GM12872 (cell line): Measurements from ENCODE around the gene CD63.

ENCODE experiments used
- TF ChIP-seq, protein P1 (sequence below): IDR thresholded peaks from 3 replicates; pipeline ENCODE4 v1.5.1; 2011; ENCODE audit warnings: low read depth, mild to moderate bottlenecking, low read length, moderate library complexity; ENCODE audit not compliant: insufficient read depth

CD63 gene

GRCh38 chr12:55711786-55712553 is 16.8 kb downstream of the CD63 start:
- TF ChIP-seq, protein P1, sequence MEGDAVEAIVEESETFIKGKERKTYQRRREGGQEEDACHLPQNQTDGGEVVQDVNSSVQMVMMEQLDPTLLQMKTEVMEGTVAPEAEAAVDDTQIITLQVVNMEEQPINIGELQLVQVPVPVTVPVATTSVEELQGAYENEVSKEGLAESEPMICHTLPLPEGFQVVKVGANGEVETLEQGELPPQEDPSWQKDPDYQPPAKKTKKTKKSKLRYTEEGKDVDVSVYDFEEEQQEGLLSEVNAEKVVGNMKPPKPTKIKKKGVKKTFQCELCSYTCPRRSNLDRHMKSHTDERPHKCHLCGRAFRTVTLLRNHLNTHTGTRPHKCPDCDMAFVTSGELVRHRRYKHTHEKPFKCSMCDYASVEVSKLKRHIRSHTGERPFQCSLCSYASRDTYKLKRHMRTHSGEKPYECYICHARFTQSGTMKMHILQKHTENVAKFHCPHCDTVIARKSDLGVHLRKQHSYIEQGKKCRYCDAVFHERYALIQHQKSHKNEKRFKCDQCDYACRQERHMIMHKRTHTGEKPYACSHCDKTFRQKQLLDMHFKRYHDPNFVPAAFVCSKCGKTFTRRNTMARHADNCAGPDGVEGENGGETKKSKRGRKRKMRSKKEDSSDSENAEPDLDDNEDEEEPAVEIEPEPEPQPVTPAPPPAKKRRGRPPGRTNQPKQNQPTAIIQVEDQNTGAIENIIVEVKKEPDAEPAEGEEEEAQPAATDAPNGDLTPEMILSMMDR = no peak

DNA sequence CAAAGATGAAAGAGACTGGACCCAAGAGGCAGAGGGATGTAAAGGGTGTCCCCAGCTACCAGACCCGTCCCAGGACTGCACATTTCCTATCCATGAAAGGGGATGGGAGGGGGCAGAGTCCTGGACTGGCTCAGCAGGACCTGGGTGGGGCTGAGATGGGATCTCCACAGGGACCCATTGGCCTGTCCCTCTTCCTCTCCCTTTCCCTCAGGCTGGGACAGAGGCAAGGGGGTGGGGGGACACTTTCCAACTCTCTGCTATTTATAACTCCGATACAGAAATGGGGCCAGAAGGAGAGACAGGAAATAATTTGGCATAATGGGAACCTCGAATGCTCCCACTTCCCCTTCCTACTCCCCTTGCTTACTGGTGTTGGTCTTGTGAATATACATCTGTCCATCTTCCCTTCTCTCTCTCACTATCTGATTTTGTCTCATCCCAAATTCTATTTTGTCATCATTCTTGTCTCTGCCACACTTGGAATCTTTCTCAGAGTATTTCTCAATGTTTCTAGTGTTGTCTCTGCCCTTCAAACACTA is 20.0 kb downstream of the CD63 start:
- TF ChIP-seq, protein P1 = no peak

DNA sequence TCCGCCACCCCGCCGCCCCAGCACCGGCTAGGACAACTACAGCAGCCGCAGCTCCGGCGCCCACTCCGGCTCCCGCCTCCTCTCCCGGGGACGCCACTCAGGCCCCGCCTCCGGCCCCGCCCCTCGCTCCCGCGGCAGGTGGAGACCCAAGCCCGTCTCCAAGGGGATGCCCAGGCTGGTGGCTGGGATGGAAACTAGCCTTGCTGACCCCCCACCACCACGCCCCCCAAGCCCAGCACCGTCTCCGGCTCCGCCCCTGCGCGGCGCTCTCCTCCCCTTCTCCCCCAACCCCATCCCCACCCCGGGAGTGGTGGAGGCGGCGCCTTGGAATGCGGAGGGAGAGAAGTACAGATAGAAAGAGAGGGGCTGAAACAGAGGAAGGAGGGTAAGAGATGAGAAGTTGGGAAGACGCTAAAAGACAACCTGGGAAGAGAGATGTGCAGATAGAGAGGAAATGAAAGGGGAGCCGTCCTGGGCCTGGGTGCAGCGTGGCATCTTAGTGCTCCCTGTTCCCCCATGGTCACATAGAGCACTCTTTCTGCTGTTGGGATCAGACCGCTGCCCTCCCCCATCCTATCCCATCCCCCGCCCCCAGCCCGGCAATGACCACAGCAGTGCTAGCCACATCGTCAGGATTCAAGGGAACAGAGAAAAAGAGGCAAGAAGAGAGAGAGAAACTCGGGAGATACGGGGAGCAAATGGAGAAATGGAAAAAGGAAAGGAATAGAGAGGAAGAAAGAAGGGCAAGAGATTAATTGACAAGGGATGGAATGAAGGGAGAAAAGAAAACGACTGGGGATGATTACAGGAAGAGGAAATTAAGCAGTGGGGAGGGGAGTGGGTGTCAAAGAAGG is 20.7 kb downstream of the CD63 start, which contains the start of gene ITGA7:
Gene ITGA7 (minus strand): TSS at position 64 of the 854 bp plus-strand sequence. CDS start 222 bp downstream, outside the sequence.
- TF ChIP-seq, protein P1 = no peak

DNA sequence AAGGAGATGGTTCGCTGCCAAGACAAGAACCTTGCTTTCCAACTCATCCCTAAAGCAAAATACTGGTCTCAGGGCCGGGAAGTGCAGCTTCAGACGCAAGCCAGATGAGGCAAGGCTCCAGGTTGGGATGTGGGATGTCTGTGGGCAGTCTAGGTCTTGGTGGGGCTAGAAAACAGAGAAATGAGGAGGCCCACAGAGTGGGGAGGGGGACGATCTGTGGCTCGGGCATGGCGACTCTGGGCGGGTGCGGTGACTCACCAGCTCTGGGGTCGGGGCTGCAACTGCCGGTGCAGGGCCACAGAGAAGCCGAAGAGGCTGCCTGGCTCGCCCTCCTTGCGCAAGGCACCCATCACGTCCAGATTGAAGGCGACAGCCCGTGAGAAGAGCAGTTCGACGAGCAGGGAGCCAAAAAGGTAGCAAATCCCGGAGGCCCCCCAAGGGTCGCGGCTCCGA is 21.6 kb downstream of the CD63 start:
- TF ChIP-seq, protein P1 = no peak

DNA sequence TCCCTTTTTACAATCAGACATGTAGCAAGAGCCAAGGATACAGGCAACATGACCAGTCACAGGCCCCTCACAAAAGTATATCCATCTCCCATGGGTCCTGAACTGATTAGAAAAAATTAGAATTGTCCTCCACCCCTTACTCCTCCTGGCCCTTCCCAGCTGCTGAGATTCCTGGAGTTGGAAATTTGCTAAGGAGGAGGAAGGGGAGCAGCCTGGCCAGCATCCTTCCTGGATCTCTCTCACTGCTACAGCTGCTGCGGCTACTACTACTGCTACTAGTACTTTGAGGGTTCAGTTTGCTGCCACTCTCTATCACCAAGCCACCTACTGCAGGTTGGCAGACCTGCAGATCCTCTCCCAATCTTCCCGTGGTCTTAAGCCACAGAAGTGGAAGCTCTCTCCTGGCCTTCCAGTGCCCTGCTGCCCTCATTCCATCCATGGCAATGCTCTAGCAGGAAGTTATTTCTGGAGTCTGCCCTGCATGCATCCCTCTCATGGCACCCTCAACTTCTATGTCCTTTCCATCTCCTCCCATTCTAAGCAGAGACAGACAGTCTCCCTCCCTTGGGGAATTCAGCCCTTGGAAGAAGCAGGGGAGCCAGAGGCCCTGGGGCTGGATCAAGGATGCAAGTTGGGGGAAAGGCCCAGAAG is 22.1 kb downstream of the CD63 start:
- TF ChIP-seq, protein P1 = no peak

- TF ChIP-seq, protein P1 = peak; percentile 61
Measured at GRCh38 chr12:55705782-55706402, 22.9 kb downstream of the CD63 start.
